NCI-H128 (cell line): ENCODE data around the gene ABHD2.
"Not testable (repeated sequence)": the region's sequence is repeated elsewhere in the genome, so short reads cannot be mapped to it uniquely, and the experiment has no call there.

Source experiments
- DNase-seq: peaks from one replicate; lab custom pipeline; 2025; ENCODE audit not compliant: unreplicated experiment; lab: John Stamatoyannopoulos, UW

Gene ABHD2

DNA sequence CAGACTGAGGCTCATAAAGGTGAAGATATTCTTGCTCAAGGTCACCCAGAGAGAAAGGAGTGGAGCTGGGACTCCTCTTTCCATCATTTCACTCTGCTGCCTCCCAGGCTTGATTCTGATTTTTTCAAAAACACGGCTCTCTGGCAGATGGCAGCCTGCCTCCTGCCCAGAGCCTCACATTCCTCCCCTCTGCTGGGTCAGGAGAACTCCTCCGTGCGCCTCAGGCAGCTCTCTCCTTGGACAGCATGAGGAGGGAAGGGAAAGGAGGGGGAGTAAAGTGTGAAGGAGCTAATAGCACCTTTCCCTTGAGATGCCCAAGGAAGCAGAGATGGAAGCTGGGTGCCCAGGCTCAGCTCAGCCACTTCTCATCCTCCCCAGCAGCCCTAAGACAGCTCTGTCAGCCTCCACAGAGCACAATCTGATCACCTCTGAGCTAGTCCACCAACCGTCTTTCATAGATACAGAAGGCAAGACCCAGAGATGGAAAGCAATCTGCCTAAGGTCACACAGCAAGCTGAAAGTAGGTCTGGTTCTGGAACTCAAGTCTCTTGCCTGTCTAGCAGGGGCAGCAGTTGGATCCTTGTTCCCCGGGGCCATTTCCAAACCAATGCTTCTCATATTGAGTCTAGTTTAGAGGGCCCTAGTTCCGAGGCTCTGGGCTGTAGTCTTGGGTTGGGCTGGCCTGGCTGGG is 129.6 kb downstream of the ABHD2 start:
- no peak for DNase-seq

GRCh38 chr15:89218531-89218930 is 130.3 kb downstream of the ABHD2 start:
- DNase-seq: no peak

DNA sequence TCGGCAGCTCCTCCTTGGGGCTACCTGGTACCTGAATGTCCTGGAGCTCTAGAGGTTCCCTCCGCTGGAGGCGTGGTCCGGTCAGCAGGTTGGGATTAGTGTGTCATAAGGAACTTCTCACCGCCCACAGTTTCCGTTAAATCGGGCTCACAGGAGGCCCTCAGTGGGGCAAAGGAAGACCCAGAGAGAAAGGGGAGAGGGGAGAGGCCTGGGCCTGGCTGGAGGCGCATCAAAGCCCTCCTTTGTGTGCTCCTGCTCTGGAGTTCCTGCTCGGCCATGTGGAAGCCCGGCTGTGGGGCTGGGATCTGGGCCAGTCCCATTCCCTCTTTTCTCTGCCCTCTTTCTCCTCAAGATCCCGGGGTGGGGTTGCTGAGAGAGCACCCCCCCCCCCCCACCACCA is 133.3 kb downstream of the ABHD2 start, which contains the start of gene RLBP1:
RLBP1 (minus strand) TSS at position 37 of the 400 bp plus-strand sequence. CDS start 2,604 bp downstream, outside the sequence.
- no peak for DNase-seq

DNA sequence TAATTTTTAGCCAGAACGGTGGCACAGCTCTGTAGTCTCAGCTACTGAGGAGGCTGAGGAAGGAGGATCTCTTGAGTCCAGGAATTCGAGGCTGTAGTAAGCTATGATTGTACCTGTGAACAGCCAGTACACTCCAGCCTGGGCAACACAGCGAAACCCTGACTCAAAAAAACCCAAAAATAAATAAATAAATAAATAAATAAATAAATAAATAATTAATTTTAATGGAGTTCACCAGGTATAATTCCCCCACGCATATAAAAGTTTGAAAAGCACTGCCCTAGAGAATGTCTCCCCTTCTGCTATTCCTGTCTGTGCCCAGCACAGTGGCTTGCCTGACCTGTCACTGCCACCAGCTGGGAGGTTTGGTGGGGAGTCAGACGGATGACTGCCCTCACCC is 137.3 kb downstream of the ABHD2 start:
- DNase-seq: no peak

DNA sequence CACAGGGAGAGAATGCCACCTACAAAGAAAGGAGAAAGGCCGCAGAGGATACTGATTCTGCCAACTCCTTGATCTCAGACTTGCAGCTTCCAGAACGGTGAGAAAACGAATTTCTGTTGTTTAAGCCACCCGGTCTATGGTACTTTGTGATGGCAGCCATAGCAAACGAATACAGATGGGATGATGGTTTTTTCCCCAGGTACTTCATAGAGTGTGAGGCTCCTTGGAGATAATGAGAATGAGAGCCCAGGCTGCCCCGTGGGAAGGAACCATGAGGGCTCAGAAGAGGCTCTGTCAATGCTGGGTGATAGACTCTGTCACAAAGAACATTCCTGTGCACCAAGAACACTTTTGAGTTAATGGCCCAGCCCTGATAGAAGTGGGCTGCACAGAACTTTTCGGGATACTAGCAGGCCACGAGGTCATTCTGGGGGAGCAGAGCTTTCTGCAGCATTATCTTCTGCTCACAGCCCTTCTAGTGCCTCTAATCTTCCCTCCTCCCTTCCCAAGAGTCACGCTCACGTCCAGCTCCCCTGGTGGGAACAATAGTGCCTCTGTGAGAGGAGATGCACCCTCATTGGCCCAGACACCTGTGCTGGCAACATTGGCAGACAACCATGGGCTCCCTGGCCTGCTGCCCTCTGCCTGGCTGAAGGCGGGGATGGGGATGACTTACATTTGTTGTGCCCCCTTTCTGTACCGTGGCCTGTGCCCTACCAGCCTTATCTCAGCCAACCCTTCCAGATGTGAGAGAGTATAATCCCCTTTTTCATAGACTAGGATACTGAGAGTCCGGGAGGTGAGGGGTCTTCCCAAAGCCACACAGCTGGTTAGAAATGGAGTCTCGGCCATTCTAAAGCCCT is 138.3 kb downstream of the ABHD2 start:
- no peak for DNase-seq

GRCh38 chr15:89227425-89227824 is 139.2 kb downstream of the ABHD2 start:
- no peak for DNase-seq

DNA sequence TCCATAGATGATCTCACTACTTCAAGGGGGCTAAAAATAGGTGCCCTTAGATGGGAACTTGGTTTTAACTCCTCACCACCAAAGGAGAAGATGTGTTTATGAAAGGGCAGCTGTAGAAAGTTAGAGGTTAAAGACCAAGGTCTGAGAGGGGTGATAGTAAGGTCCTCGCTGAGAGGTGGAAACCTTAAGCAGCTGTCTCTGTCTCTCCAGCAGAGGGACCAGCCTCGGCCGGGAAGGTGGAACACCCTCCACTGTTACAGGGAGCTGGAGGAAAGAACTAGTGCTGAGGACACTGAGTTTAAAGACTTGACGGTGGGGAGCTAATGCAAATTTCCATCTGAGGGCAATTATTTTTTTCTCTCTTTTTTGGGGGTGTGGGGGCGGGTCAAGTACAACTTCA is 142.0 kb downstream of the ABHD2 start:
- DNase-seq: no peak

- no peak for DNase-seq
Measured at GRCh38 chr15:89231832-89232231, 143.6 kb downstream of the ABHD2 start.

GRCh38 chr15:89239883-89240810 is 151.9 kb downstream of the ABHD2 start:
- DNase-seq: not testable (repeated sequence)

- DNase-seq: no peak
Measured at GRCh38 chr15:89243046-89243690, 154.9 kb downstream of the ABHD2 start.

- peak; percentile 83 for DNase-seq
Measured at GRCh38 chr15:89243691-89244573, 155.7 kb downstream of the ABHD2 start, which contains the start of gene FANCI. FANCI (plus strand) TSS chr15:89243979; CDS start chr15:89247648, 3,669 bp downstream.

GRCh38 chr15:89244574-89244903 is 156.3 kb downstream of the ABHD2 start:
- DNase-seq: no peak

DNA sequence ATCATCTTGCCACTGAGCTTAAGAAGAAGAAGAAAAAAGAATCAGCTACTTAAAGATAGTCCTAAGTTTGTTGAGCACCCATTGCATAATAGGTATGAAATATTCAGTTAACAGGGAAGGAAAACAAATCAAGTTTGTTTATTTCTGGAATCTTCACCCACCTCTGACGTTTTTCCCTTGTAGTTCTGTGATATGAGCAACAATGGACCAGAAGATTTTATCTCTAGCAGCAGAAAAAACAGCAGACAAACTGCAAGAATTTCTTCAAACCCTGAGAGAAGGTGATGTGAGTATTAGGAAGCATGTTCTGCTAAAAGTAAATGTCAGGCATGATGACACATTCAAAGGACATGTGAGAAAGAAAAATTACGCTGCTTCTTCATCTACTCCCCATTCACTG is 159.2 kb downstream of the ABHD2 start:
- no peak for DNase-seq

- DNase-seq: no peak
Measured at GRCh38 chr15:89248584-89248983, 160.3 kb downstream of the ABHD2 start.

- DNase-seq: not testable (repeated sequence)
Measured at GRCh38 chr15:89250142-89250541, 161.9 kb downstream of the ABHD2 start.
